SK-N-SH (cell line): ENCODE data around the gene GALNT18. TPM values are rescaled to one million over a fixed set of nuclear protein-coding genes. Genes with fewer than 3 reads are reported as not detected.

ENCODE experiments used
- CTCF ChIA-PET: fragments of 300-600, 350-600 bp; formaldehyde crosslinking; extraction: SDS; loops from one replicate; lab custom pipeline; 2021; lab: Yijun Ruan, JAX
- POLR2A ChIA-PET: fragments of 350-600 bp; sonication (Branson Sonifier 250); formaldehyde crosslinking; extraction: SDS; loops from one replicate; lab custom pipeline; 2020; ENCODE audit warnings: antibody characterized with exemption, inconsistent platforms; lab: Yijun Ruan, JAX
- DNase-seq: peaks from one replicate; pipeline ENCODE4 v3.0.0; 2012
- H2AFZ ChIP-seq: fragments of 200-600 bp; sonication (generic); 2 replicates; pipeline ENCODE4 v1.8.1; 2016; ENCODE audit warnings: antibody characterized with exemption, mild to moderate bottlenecking, low read depth
- H3F3A ChIP-seq: fragments of 200-600 bp; sonication (generic); replicated peaks from 2 replicates; pipeline ENCODE3; 2016; ENCODE audit warnings: antibody characterized with exemption, mild to moderate bottlenecking; ENCODE audit not compliant: insufficient read depth
- H3K27ac ChIP-seq, 2 experiments: fragments of 200-500 bp in 1 of 2; fragments of 200-600 bp in 1 of 2; sonication (Bioruptor generic) in 1 of 2; sonication (generic), shearing (Covaris generic) in 1 of 2; 2 replicates each; pipeline versions ENCODE4 v1.5.1 to v1.6.1; 2014 to 2016; ENCODE audit warnings: low read depth in 2 of 2, inconsistent platforms in 1 of 2, low read length in 1 of 2, mild to moderate bottlenecking in 1 of 2, mixed read lengths in 1 of 2
- H3K27me3 ChIP-seq: fragments of 200-600 bp; sonication (generic), shearing (Covaris generic); 2 replicates; pipeline ENCODE4 v1.6.1; 2016; ENCODE audit warnings: mixed run types; ENCODE audit not compliant: insufficient read depth
- H3K36me3 ChIP-seq, 2 experiments: fragments of 200-500 bp in 1 of 2; fragments of 200-600 bp in 1 of 2; sonication (Bioruptor generic) in 1 of 2; sonication (generic) in 1 of 2; replicated peaks in 1 of 2; 2 replicates each; pipeline versions ENCODE3 to v1.5.1; 2014 to 2016; ENCODE audit warnings: low read length in 1 of 2, mild to moderate bottlenecking in 1 of 2; ENCODE audit not compliant: insufficient read depth in 2 of 2, control insufficient read depth in 1 of 2
- H3K4me1 ChIP-seq, 2 experiments: fragments of 200-500 bp in 1 of 2; fragments of 200-600 bp in 1 of 2; sonication (Bioruptor generic) in 1 of 2; sonication (generic), shearing (Covaris generic) in 1 of 2; 2 replicates each; pipeline versions ENCODE4 v1.5.1 to v1.6.1; 2014 to 2016; ENCODE audit warnings: low read depth in 1 of 2, low read length in 1 of 2, mixed run types in 1 of 2; ENCODE audit not compliant: insufficient read depth in 2 of 2, control insufficient read depth in 1 of 2
- H3K4me2 ChIP-seq: fragments of 200-600 bp; sonication (generic), shearing (Covaris generic); 2 replicates; pipeline ENCODE4 v1.6.1; 2017; ENCODE audit warnings: mixed run types
- H3K4me3 ChIP-seq, 2 experiments: fragments of 200-500 bp in 1 of 2; fragments of 200-600 bp in 1 of 2; sonication (Bioruptor generic) in 1 of 2; sonication (generic), shearing (Covaris generic) in 1 of 2; 2 replicates each; pipeline versions ENCODE4 v1.5.1 to v1.8.1; 2014 to 2016; ENCODE audit warnings: low read depth in 2 of 2, inconsistent platforms in 1 of 2, low read length in 1 of 2, mild to moderate bottlenecking in 1 of 2, mixed read lengths in 1 of 2, moderate library complexity in 1 of 2
- H3K79me2 ChIP-seq: fragments of 200-600 bp; sonication (generic); 2 replicates; pipeline ENCODE4 v1.8.1; 2017; ENCODE audit warnings: mild to moderate bottlenecking; ENCODE audit not compliant: insufficient read depth
- H3K9ac ChIP-seq: fragments of 200-600 bp; sonication (generic); 2 replicates; pipeline ENCODE4 v1.6.1; 2017; ENCODE audit warnings: mixed run types
- H3K9me2 ChIP-seq: fragments of 200-600 bp; sonication (generic); 2 replicates; pipeline ENCODE4 v1.6.1; 2017; ENCODE audit warnings: mixed run types
- H3K9me3 ChIP-seq: fragments of 200-600 bp; sonication (generic); 2 replicates; pipeline ENCODE4 v1.6.1; 2017; ENCODE audit warnings: mixed run types, mild to moderate bottlenecking, moderate library complexity
- H4K20me1 ChIP-seq: fragments of 200-600 bp; sonication (generic); 2 replicates; pipeline ENCODE4 v1.6.1; 2017; ENCODE audit warnings: mild to moderate bottlenecking, mixed run types; ENCODE audit not compliant: insufficient read depth
- CHD2 ChIP-seq: fragments of 150-350 bp; IDR thresholded peaks from 2 replicates; pipeline ENCODE4 v1.6.1; 2018; ENCODE audit warnings: low read length; ENCODE audit not compliant: partially characterized antibody
- CTCF ChIP-seq: fragments of 200-600 bp; sonication (generic); IDR thresholded peaks from 2 replicates; pipeline ENCODE4 v1.6.1; 2017; ENCODE audit warnings: antibody characterized with exemption, mild to moderate bottlenecking, moderate library complexity
- EP300 ChIP-seq, 2 experiments: IDR thresholded peaks; 2 replicates each; pipeline versions ENCODE4 v1.4.0 to v1.6.1; 2012; ENCODE audit warnings: borderline replicate concordance in 1 of 2, low read depth in 1 of 2, low read length in 1 of 2
- EZH2phosphoT487 ChIP-seq: fragments of 200-600 bp; sonication (generic); IDR thresholded peaks from 2 replicates; pipeline ENCODE4 v1.6.1; 2017; ENCODE audit warnings: low read depth, mixed run types, mild to moderate bottlenecking, antibody characterized with exemption, moderate library complexity, borderline replicate concordance
- FOSL2 ChIP-seq: IDR thresholded peaks from 2 replicates; pipeline ENCODE4 v1.4.0; 2012; ENCODE audit warnings: low read depth, mild to moderate bottlenecking, moderate library complexity, borderline replicate concordance
- FOXJ3 ChIP-seq: sonication (generic); formaldehyde crosslinking; IDR thresholded peaks from 2 replicates; pipeline ENCODE4 v1.5.1; 2020; ENCODE audit warnings: mild to moderate bottlenecking, missing genetic modification reagents
- GABPA ChIP-seq: IDR thresholded peaks from 2 replicates; pipeline ENCODE4 v1.4.0; 2012; ENCODE audit warnings: low read depth, mild to moderate bottlenecking
- IRF3 ChIP-seq: fragments of 150-350 bp; IDR thresholded peaks from 2 replicates; pipeline ENCODE4 v1.6.1; 2016; ENCODE audit warnings: mild to moderate bottlenecking, low read depth, low read length
- PBX3 ChIP-seq: IDR thresholded peaks from 2 replicates; pipeline ENCODE4; 2012
- RAD21 ChIP-seq: IDR thresholded peaks from 2 replicates; pipeline ENCODE4 v1.6.1; 2012; ENCODE audit warnings: mild to moderate bottlenecking, low read length
- RCOR1 ChIP-seq: fragments of 150-350 bp; IDR thresholded peaks from 2 replicates; pipeline ENCODE4 v1.6.1; 2017; ENCODE audit warnings: antibody characterized with exemption, low read length
- RXRA ChIP-seq: IDR thresholded peaks from 2 replicates; pipeline ENCODE4 v1.4.0; 2012; ENCODE audit warnings: low read depth, mild to moderate bottlenecking, borderline replicate concordance
- TCF12 ChIP-seq: IDR thresholded peaks from 2 replicates; pipeline ENCODE4 v1.4.0; 2012
- USF2 ChIP-seq: fragments of 150-350 bp; IDR thresholded peaks from 2 replicates; pipeline ENCODE4 v1.6.1; 2017; ENCODE audit warnings: antibody characterized with exemption, low read length, low read depth, borderline replicate concordance
- ZBTB33 ChIP-seq: IDR thresholded peaks from 2 replicates; pipeline ENCODE4 v1.4.0; 2012; ENCODE audit warnings: low read depth, borderline replicate concordance
- WGBS: methylation state at CpG from one replicate; pipeline ENCODE4 v1.1.6; 2017; ENCODE audit warnings: low lambda C conversion rate; 5-methylcytosine and 5-hydroxymethylcytosine counted together
- polyA plus RNA-seq, 3 experiments: library from polyadenylated mRNA; depleted of rRNA; stranded (reverse); fragments of >200 nt; gene quantifications; 2 replicates each; pipeline ENCODE4 v1.2.3, GENCODE V29; 2012

The GALNT18 gene
- polyA plus RNA-seq, 1 of the 3 experiments (the other 2 are of a cell fraction): 0.64 TPM

- no peak for TF ChIP-seq PBX3
- no peak for TF ChIP-seq EZH2phosphoT487
- TF ChIP-seq ZBTB33: no peak
- TF ChIP-seq CTCF: no peak
These were observed 370.3 kb downstream of the GALNT18 start (continued) for GRCh38 chr11:11251394-11251970.

GRCh38 chr11:11250470-11250869 is 371.3 kb downstream of the GALNT18 start:
- Histone ChIP-seq H3K4me2 (no peak overlapping the region), H2AFZ (no peak overlapping the region), H3K4me3 (no peak overlapping the region), H3F3A (no peaks in the 10 kb centered on the region), H3K79me2 (no peaks in the 10 kb centered on the region), H3K9ac (no peak overlapping the region), H3K9me3 (no peaks in the 10 kb centered on the region), H3K9me2 (no peaks in the 10 kb centered on the region), H4K20me1 (no peaks in the 10 kb centered on the region), H3K27me3 (0 out of 2 replicates have a peak, but pooled peaks cover 6% of the 10 kb centered on the region), H3K27ac (no peak overlapping the region), H3K36me3 (no peaks in the 10 kb centered on the region), H3K4me1 (no peaks in the 10 kb centered on the region)
- ChIA-PET CTCF (interaction anchor here (0.7 kb wide), 2 partner anchors 12 to 213 kb away, joined by 3 read pairs; no protein-coding TSS in a partner anchor), POLR2A (no interaction called here)
- 12% methylated on average over 2 of the region's 2 CpGs for WGBS
- TF ChIP-seq RXRA (no peak), FOSL2 (no peak), CHD2 (no peak)
- no peak for DNase-seq

- peaks cover 0 to 2% of the 10 kb centered on the region in 2 experiments; a peak in 1 of 4 replicates for H3K4me1 ChIP-seq
- H4K20me1 ChIP-seq: no peaks in the 10 kb centered on the region
- H2AFZ ChIP-seq: no peak overlapping the region
- no peaks in the 10 kb centered on the region for H3F3A ChIP-seq
- DNase-seq: no peak
- H3K4me3 ChIP-seq: no peak overlapping the region
- 46% methylated on average over 2 of the region's 2 CpGs for WGBS
- no peaks in the 10 kb centered on the region for H3K79me2 ChIP-seq
- H3K4me2 ChIP-seq: no peak overlapping the region
- H3K9me2 ChIP-seq: no peaks in the 10 kb centered on the region
- 0 out of 2 replicates have a peak, but pooled peaks cover 6% of the 10 kb centered on the region for H3K27me3 ChIP-seq
- H3K9ac ChIP-seq: no peak overlapping the region
- POLR2A ChIA-PET: no interaction called here
- no peaks in the 10 kb centered on the region for H3K36me3 ChIP-seq
- CTCF ChIA-PET: no interaction called here
- no peak overlapping the region for H3K27ac ChIP-seq
- no peaks in the 10 kb centered on the region for H3K9me3 ChIP-seq
- no peak for TF ChIP-seq TCF12
- TF ChIP-seq USF2: no peak
- no peak for TF ChIP-seq FOXJ3
- TF ChIP-seq IRF3: no peak
- no peak for TF ChIP-seq PBX3
- TF ChIP-seq EP300 (IDR thresholded peaks at IDR 0.05; ENCODE audit: borderline replicate concordance in 1 of 2, low read depth in 1 of 2, low read length in 1 of 2): no peak
- no peak for TF ChIP-seq RAD21
- no peak for TF ChIP-seq RCOR1
- TF ChIP-seq RXRA: no peak
- no peak for TF ChIP-seq GABPA
These were observed 374.2 kb downstream of the GALNT18 start for GRCh38 chr11:11247576-11247975.
